NB4 (cell line): Measurements from ENCODE around the gene CLDN6.

Experiments
- DNase-seq: peaks from one replicate; pipeline ENCODE4 v3.0.0; 2010; ENCODE audit warnings: low read depth
- H3K4me3 ChIP-seq: one replicate; pipeline ENCODE4 v1.5.1; 2011; ENCODE audit warnings: mild to moderate bottlenecking, low read depth, low read length, moderate library complexity
- MYC ChIP-seq: IDR thresholded peaks from 2 replicates; pipeline ENCODE4 v1.6.1; 2011; ENCODE audit warnings: low read depth, low read length
- POLR2A ChIP-seq: IDR thresholded peaks from 2 replicates; pipeline ENCODE4 v1.6.1; 2011; ENCODE audit warnings: mild to moderate bottlenecking; ENCODE audit not compliant: insufficient read length; ENCODE audit errors: extremely low read depth
- TF ChIP-seq, protein P1 (sequence below): IDR thresholded peaks from one replicate; pipeline ENCODE4 v1.5.1; 2012; ENCODE audit warnings: low read depth, low read length
- TF ChIP-seq, protein P2 (sequence below): IDR thresholded peaks from 2 replicates; pipeline ENCODE4 v1.6.1; 2011; ENCODE audit warnings: low read depth, low read length

Gene CLDN6

DNA sequence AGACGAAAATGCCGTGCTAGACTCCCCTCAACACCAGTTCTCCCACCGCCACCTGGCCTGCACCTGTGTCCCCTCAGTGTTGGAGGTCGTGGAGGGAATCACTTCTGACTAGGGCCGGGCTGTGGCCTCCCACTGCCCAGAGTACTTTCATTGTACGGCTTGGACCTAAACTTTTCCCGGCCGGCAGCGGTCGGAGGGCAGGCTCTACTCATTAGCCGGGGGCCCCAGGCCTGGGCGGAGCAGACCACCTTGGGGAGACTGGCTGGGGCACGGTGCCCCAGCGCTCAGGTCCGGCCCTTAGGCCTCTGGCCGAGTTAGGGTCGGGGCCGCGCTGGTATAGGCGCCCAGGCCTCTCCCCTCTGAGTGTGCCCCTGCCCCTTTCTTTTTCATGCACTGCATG is 639 bp downstream of the CLDN6 start:
- TF ChIP-seq MYC (no peak), POLR2A (no peak)
- TF ChIP-seq, protein P1, sequence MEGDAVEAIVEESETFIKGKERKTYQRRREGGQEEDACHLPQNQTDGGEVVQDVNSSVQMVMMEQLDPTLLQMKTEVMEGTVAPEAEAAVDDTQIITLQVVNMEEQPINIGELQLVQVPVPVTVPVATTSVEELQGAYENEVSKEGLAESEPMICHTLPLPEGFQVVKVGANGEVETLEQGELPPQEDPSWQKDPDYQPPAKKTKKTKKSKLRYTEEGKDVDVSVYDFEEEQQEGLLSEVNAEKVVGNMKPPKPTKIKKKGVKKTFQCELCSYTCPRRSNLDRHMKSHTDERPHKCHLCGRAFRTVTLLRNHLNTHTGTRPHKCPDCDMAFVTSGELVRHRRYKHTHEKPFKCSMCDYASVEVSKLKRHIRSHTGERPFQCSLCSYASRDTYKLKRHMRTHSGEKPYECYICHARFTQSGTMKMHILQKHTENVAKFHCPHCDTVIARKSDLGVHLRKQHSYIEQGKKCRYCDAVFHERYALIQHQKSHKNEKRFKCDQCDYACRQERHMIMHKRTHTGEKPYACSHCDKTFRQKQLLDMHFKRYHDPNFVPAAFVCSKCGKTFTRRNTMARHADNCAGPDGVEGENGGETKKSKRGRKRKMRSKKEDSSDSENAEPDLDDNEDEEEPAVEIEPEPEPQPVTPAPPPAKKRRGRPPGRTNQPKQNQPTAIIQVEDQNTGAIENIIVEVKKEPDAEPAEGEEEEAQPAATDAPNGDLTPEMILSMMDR = no peak
- TF ChIP-seq, protein P2, sequence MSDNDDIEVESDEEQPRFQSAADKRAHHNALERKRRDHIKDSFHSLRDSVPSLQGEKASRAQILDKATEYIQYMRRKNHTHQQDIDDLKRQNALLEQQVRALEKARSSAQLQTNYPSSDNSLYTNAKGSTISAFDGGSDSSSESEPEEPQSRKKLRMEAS = no peak
- no peak overlapping the region for H3K4me3 ChIP-seq
- no peak for DNase-seq

DNA sequence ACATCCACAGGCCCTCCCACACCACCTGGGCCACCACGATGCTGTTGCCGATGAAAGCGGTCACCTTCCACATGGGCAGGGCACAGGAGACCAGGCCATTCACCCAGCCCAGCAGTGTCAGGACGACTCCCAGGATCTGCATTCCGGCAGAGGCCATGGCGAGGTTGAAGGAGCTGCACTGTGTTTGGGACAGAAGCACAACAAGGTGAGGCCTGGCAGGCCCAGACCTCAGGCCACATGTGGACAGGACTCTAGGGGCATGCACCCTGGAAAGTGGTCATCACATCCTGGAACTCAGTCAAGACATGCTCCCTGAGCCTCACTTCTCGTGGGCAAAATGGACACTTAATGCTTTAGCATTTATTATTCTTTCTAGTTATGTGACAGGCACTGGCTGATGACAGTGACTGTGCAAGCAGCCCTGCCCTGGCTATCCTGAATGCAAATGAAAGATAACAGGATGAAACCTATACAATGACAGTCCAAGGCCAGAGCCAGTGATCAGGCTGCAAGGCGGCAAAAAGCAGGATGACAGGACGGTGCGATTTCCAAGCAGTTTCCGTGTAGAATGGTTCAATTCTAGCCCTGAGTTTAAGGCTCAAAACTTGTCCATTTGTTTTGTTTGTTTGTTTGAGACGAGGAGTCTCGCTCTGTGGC is 2.0 kb downstream of the CLDN6 start:
- TF ChIP-seq POLR2A (no peak), MYC (no peak)
- TF ChIP-seq, protein P2 = no peak
- TF ChIP-seq, protein P1 = no peak
- H3K4me3 ChIP-seq = no peak overlapping the region
- no peak for DNase-seq

DNA sequence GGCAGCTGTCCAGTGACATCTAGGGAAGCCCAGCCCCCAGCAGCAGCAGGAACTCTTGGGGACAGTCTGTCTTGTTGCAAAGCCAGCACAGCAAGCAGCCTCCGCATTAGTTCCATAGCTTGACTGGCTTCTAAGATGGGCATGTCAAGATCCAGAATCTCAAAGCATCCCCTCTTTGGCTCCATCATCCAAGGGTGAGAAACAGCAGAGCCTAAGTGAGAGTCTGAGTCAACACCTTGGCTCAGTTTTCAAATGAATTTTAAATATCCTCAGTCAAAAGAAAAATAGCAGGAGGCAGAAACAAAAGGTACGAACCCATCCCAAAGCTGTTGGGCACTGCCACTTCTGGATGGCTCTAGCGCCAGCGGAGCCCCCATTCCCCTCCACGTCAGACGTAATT is 3.0 kb downstream of the CLDN6 start:
- DNase-seq = no peak
- TF ChIP-seq POLR2A (no peak), MYC (no peak)
- TF ChIP-seq, protein P1 = no peak
- TF ChIP-seq, protein P2 = no peak

DNA sequence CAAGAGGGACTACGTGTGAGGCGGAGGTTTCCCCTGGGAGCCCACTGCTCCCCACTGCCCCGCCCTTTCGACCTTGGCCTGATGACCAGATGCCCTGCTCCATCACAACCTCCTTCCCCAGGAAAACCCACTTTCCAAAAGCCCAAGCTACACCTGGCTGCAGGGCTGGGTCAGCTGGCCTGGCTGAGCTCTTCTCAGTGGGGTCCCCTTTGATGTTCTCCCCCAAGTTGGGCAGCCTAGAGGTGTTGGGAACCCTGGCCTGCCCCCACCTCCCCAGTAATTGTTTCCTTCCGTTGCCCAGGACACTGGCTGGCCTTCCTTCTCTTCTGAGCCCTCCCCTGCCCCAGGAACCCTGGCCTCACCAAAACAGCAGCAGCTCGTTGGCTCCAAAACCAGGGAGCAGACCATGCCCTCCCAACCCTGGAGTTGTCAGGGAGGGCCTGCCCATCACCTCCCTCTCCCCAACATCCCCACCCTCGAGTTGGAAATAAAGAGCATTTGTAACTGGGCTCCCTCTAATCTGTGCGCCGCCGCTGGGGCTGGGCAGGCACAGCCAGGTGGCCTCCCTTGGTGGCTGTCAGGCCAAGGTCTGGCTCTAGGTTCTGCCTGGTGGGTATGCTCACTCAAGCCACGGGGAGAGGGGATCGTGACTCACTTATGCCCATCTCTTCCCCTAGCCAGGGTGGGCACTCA is 3.8 kb downstream of the CLDN6 start:
- TF ChIP-seq, protein P2 = no peak
- TF ChIP-seq POLR2A (no peak), MYC (no peak)
- TF ChIP-seq, protein P1 = no peak
- H3K4me3 ChIP-seq = no peak overlapping the region
- DNase-seq = no peak

More for the DNA sequence above, 3.0 kb downstream of the CLDN6 start:
- no peak overlapping the region for H3K4me3 ChIP-seq

DNA sequence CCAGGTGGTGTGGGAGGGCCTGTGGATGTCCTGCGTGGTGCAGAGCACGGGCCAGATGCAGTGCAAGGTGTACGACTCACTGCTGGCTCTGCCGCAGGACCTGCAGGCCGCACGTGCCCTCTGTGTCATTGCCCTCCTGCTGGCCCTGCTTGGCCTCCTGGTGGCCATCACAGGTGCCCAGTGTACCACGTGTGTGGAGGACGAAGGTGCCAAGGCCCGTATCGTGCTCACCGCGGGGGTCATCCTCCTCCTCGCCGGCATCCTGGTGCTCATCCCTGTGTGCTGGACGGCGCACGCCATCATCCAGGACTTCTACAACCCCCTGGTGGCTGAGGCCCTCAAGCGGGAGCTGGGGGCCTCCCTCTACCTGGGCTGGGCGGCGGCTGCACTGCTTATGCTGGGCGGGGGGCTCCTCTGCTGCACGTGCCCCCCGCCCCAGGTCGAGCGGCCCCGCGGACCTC is 4.5 kb downstream of the CLDN6 start:
- no peak overlapping the region for H3K4me3 ChIP-seq
- TF ChIP-seq MYC = no peak
- no peak for TF ChIP-seq POLR2A
- TF ChIP-seq, protein P2 = no peak
- TF ChIP-seq, protein P1 = no peak
- DNase-seq = no peak
